SU-DHL-6 (cell line): Measurements from ENCODE around the gene IQSEC3.
"Not testable (repeated sequence)": the region's sequence is repeated elsewhere in the genome, so short reads cannot be mapped to it uniquely, and the experiment has no call there.

Experiments used
- H2AFZ ChIP-seq: fragments of 200-600 bp; sonication (generic); 2 replicates; pipeline ENCODE4 v1.6.1; 2014; ENCODE audit warnings: low read depth, mild to moderate bottlenecking, moderate library complexity, mixed read lengths, antibody characterized with exemption, low read length; ENCODE audit not compliant: severe bottlenecking
- H3F3A ChIP-seq: fragments of 200-600 bp; shearing (Covaris generic); 2 replicates; pipeline ENCODE4 v1.6.0; 2016; ENCODE audit warnings: antibody characterized with exemption, mild to moderate bottlenecking; ENCODE audit not compliant: insufficient read depth
- H3K27ac ChIP-seq: fragments of 200-600 bp; sonication (generic); 2 replicates; pipeline ENCODE4 v1.5.1; 2016; ENCODE audit warnings: low read depth, mild to moderate bottlenecking, low read length, moderate library complexity, mixed read lengths
- H3K27me3 ChIP-seq: fragments of 200-600 bp; sonication (generic), shearing (Covaris generic); 2 replicates; pipeline ENCODE4 v1.6.0; 2014; ENCODE audit warnings: mild to moderate bottlenecking, low read length
- H3K36me3 ChIP-seq: fragments of 200-600 bp; sonication (generic); 2 replicates; pipeline ENCODE4 v1.6.1; 2014; ENCODE audit warnings: mild to moderate bottlenecking, low read length, mixed read lengths
- H3K4me2 ChIP-seq: fragments of 300-600, 200-600 bp; shearing (Covaris generic), sonication (generic); 2 replicates; pipeline ENCODE4 v1.6.0; 2014; ENCODE audit warnings: low read length, low read depth, mild to moderate bottlenecking; ENCODE audit not compliant: poor library complexity, severe bottlenecking
- H3K4me3 ChIP-seq: fragments of 200-600 bp; sonication (generic); 2 replicates; pipeline ENCODE4 v1.5.1; 2014; ENCODE audit warnings: antibody characterized with exemption, low read length, mild to moderate bottlenecking, mixed read lengths; ENCODE audit not compliant: insufficient read depth, poor library complexity, severe bottlenecking
- H3K79me2 ChIP-seq: fragments of 200-600 bp; sonication (generic); 2 replicates; pipeline ENCODE4 v1.6.1; 2014; ENCODE audit warnings: mild to moderate bottlenecking, low read length, moderate library complexity; ENCODE audit not compliant: insufficient read depth
- H3K9ac ChIP-seq: fragments of 200-600 bp; sonication (generic); 2 replicates; pipeline ENCODE4 v1.7.0; 2014; ENCODE audit warnings: mild to moderate bottlenecking, low read length
- H3K9me2 ChIP-seq: fragments of 200-600 bp; sonication (generic); replicated peaks from 2 replicates; pipeline ENCODE4 v1.6.1; 2014; ENCODE audit warnings: low read length; ENCODE audit not compliant: insufficient read depth
- H3K9me3 ChIP-seq: fragments of 200-600 bp; sonication (generic); 2 replicates; pipeline ENCODE4 v1.6.1; 2014; ENCODE audit warnings: low read length, mixed read lengths; ENCODE audit not compliant: insufficient read depth
- H4K20me1 ChIP-seq: fragments of 200-600 bp; sonication (generic); 2 replicates; pipeline ENCODE4 v1.6.1; 2014; ENCODE audit warnings: low read depth, mild to moderate bottlenecking, antibody characterized with exemption, low read length, moderate library complexity, mixed read lengths
- EZH2phosphoT487 ChIP-seq: fragments of 200-600 bp; sonication (generic), shearing (Covaris generic); conservative IDR thresholded peaks from 2 replicates; pipeline ENCODE4 v1.6.1; 2018; ENCODE audit warnings: mild to moderate bottlenecking, antibody characterized with exemption, low read length, moderate library complexity, mixed read lengths
- TF ChIP-seq, protein P1 (sequence below): fragments of 200-600 bp; sonication (generic); IDR thresholded peaks from one replicate; pipeline ENCODE4 v1.5.1; 2017; ENCODE audit warnings: antibody characterized with exemption, mild to moderate bottlenecking, low read length, moderate library complexity; ENCODE audit not compliant: insufficient read depth, poor library complexity, severe bottlenecking

The IQSEC3 gene

DNA sequence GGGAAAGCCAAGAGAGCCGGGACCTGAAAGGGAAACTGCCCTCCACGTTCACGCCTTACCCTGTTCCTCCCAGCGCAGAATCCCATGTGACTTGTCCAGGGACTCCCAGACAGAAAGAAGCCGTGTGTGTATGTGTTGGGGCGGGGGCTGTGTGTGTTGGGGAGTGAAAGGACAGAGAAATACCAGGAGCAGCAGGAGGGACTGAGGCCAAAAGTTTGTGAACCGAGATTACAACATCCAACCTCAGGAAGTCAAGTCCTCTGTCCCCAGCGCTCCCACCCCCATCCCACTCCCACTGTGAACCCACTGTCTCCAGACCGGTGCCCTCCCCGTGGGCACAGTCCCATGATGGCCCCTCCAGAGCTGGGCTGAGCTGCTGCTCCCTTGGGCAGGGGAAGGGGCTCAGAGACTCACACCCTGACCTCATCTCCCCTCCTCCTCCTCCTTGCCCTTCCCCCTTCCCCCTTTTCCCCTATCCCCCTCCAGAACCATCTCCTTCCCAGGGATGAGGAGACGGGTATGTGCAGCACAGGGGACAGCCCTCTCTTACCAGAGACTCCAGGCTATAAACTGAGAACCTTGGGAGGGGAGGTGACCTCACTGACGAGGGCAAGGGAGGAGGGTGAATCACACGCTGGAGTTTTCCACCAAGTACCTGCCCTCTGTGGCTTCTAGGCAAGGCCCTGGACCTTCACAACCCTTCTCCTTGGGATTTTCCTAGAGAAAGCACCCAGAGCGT lies 147.6 kb downstream of the IQSEC3 start, which contains the start of gene SLC6A12:
Gene SLC6A12, minus strand, starts transcription at position 155 of the 739 bp plus-strand sequence. CDS start 4,171 bp downstream, outside the sequence.
- no peaks in the 10 kb centered on the region for H3K36me3 ChIP-seq
- no peak within 1 kb of the TSS for H3K27ac ChIP-seq
- no peak within 1 kb of the TSS for H3K4me2 ChIP-seq
- H3K27me3 ChIP-seq, result no peaks in the 10 kb centered on the region
- H3K79me2 ChIP-seq, result no peaks in the 10 kb centered on the region
- H4K20me1 ChIP-seq, result no peaks in the 10 kb centered on the region
- no peaks in the 10 kb centered on the region for H3F3A ChIP-seq
- H2AFZ ChIP-seq, result no peak within 1 kb of the TSS
- H3K9ac ChIP-seq, result no peak within 1 kb of the TSS
- no peaks in the 10 kb centered on the region for H3K9me2 ChIP-seq
- TF ChIP-seq EZH2phosphoT487, result no peak
- TF ChIP-seq, protein P1, sequence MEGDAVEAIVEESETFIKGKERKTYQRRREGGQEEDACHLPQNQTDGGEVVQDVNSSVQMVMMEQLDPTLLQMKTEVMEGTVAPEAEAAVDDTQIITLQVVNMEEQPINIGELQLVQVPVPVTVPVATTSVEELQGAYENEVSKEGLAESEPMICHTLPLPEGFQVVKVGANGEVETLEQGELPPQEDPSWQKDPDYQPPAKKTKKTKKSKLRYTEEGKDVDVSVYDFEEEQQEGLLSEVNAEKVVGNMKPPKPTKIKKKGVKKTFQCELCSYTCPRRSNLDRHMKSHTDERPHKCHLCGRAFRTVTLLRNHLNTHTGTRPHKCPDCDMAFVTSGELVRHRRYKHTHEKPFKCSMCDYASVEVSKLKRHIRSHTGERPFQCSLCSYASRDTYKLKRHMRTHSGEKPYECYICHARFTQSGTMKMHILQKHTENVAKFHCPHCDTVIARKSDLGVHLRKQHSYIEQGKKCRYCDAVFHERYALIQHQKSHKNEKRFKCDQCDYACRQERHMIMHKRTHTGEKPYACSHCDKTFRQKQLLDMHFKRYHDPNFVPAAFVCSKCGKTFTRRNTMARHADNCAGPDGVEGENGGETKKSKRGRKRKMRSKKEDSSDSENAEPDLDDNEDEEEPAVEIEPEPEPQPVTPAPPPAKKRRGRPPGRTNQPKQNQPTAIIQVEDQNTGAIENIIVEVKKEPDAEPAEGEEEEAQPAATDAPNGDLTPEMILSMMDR, result no peak
- no peaks in the 10 kb centered on the region for H3K9me3 ChIP-seq
- H3K4me3 ChIP-seq, result no peak within 1 kb of the TSS

DNA sequence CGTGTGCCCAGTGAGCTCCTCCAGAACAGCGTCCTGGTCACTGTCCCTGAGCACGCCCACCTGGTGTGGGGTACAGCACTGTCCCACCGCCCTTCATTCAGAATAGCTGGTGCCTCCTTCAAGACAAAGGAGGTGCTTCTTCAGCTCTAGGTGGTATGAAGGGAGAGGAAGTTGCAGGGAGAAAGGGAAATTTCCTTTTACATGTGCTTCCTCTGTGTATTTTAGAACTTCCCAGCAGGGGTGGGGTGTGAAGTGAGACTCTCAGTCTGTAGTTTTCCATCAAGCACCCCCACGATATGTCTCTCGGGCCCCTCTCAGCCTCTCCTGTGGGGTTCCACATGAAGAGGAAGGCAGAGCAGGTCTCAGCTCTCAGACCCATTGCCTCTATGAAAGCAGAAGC lies 148.5 kb downstream of the IQSEC3 start:
- Histone ChIP-seq H3F3A (no peaks in the 10 kb centered on the region), H3K36me3 (no peaks in the 10 kb centered on the region), H3K27me3 (no peaks in the 10 kb centered on the region), H4K20me1 (no peaks in the 10 kb centered on the region), H3K9me3 (no peaks in the 10 kb centered on the region), H3K79me2 (no peaks in the 10 kb centered on the region), H2AFZ (no peak overlapping the region), H3K4me3 (no peak overlapping the region), H3K9me2 (no peaks in the 10 kb centered on the region), H3K9ac (no peak overlapping the region), H3K4me2 (no peak overlapping the region), H3K27ac (no peak overlapping the region)
- no peak for TF ChIP-seq EZH2phosphoT487
- TF ChIP-seq, protein P1, result no peak

DNA sequence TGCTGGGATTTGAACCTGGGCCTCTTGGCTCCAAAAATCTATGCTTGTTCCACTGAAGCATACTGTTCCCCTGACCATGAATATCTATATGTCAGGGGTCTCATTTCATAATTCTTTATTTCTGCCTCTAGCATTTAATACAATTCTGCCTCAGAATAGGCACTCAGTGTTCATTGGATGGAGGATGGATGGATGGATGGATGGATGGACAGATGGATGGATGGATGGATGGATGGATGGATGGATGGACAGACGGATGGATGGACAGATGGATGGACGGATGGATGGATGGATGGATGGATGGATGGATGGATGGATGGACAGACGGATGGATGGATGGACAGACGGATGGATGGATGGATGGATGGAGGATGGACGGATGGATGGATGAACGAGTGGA lies 150.5 kb downstream of the IQSEC3 start:
- H3K79me2 ChIP-seq, H3K36me3 ChIP-seq, H3K4me3 ChIP-seq, H4K20me1 ChIP-seq, H3K27ac ChIP-seq, H3K9ac ChIP-seq, H3K9me3 ChIP-seq, H3K9me2 ChIP-seq, H2AFZ ChIP-seq, H3K27me3 ChIP-seq, H3K4me2 ChIP-seq, H3F3A ChIP-seq: not testable (repeated sequence)

DNA sequence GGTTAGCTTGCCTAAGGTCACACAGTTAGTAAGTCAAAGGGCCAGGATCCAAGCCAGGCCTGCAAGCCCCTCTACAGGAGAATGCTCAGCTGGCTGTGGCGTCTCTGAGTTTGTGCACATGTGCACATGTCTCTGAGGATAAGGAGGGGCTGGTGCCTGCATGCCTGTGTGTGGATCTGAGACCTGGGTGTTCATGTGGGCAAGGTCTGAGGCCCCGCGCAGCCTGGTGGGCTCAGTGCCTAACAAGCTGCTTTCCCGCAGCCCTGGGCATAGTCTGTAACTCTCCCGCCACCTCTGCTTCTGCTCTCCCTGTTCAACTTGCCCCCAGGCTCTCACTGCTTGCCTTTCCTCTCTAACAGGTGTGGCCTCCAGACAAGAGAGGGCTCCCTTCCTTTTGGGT lies 151.7 kb downstream of the IQSEC3 start:
- TF ChIP-seq EZH2phosphoT487, result no peak
- TF ChIP-seq, protein P1, result no peak
- H3K27me3 ChIP-seq, result no peaks in the 10 kb centered on the region
- no peaks in the 10 kb centered on the region for H4K20me1 ChIP-seq

More for the DNA sequence above, 151.7 kb downstream of the IQSEC3 start:
- Histone ChIP-seq H2AFZ (no peak overlapping the region), H3K36me3 (no peaks in the 10 kb centered on the region), H3K9me2 (no peaks in the 10 kb centered on the region), H3K9me3 (no peaks in the 10 kb centered on the region), H3K27ac (no peak overlapping the region), H3K4me3 (no peak overlapping the region), H3F3A (no peaks in the 10 kb centered on the region), H3K79me2 (no peaks in the 10 kb centered on the region), H3K9ac (no peak overlapping the region), H3K4me2 (no peak overlapping the region)
